GM12878 (cell line): ENCODE data around the gene PTCD2. TPM values are rescaled to one million over a fixed set of nuclear protein-coding genes. Genes with fewer than 3 reads are reported as not detected.

Experiments used
- ATAC-seq: fragments of 200-7000 bp; cut with Tn5 transposase; 3 replicates; pipeline ENCODE4 v1.9.1; 2020; ENCODE audit warnings: mild to moderate bottlenecking, moderate library complexity
- BruUV-seq: library from RNA; stranded (reverse); fragments of 400-500 nt; replicated peaks from 2 replicates; lab custom pipeline; 2021; lab: Mats Ljungman, UMichigan
- CTCF ChIA-PET: fragments of 300-600 bp; sonication (Branson Sonifier 250); formaldehyde crosslinking; extraction: SDS; loops from one replicate; lab custom pipeline; 2021; ENCODE audit warnings: inconsistent platforms; lab: Yijun Ruan, JAX
- POLR2A ChIA-PET: fragments of 350-600 bp; formaldehyde crosslinking; extraction: SDS; loops from one replicate; lab custom pipeline; 2021; ENCODE audit warnings: inconsistent platforms; lab: Charles Lee
- RAD21 ChIA-PET: fragments of 300-600 bp; sonication (Branson Sonifier 250); formaldehyde crosslinking; loops from one replicate; lab custom pipeline; 2023; ENCODE audit warnings: antibody characterized with exemption; ENCODE audit not compliant: unreplicated experiment; lab: Charles Lee
- SMC1A ChIA-PET: fragments of 300-600 bp; sonication (Branson Sonifier 250); formaldehyde crosslinking; loops from one replicate; lab custom pipeline; 2023; ENCODE audit not compliant: unreplicated experiment, uncharacterized antibody; lab: Charles Lee
- DNase-seq: peaks from one replicate; pipeline ENCODE4 v3.0.0-alpha.2; 2011; ENCODE audit warnings: low read depth, low spot score
- FAIRE-seq: peaks from 3 replicates; lab custom pipeline; 2011; peaks lifted over from hg19 to GRCh38; lab: Jason Lieb, UNC
- H2AFZ ChIP-seq: 2 replicates; pipeline ENCODE4 v1.6.0; 2011; ENCODE audit warnings: low read depth, low read length, control low read depth; ENCODE audit not compliant: control insufficient read depth
- H3K27ac ChIP-seq: 2 replicates; pipeline ENCODE4 v1.5.1; 2011; ENCODE audit warnings: control low read depth; ENCODE audit not compliant: control insufficient read depth, insufficient read depth
- H3K27me3 ChIP-seq, 2 experiments: replicated peaks in 1 of 2; 2 replicates each; pipeline versions ENCODE4 v1.6.0 to v1.6.1; 2011; ENCODE audit warnings: low read length in 1 of 2; ENCODE audit not compliant: control insufficient read depth in 2 of 2, insufficient read depth in 2 of 2
- H3K36me3 ChIP-seq, 2 experiments: 2 replicates each; pipeline ENCODE4 v1.5.1; 2011; ENCODE audit warnings: low read length in 1 of 2; ENCODE audit not compliant: control insufficient read depth in 2 of 2, insufficient read depth in 2 of 2
- H3K4me1 ChIP-seq: 2 replicates; pipeline ENCODE4 v1.6.1; 2011; ENCODE audit warnings: mild to moderate bottlenecking, low read length, moderate library complexity, mixed read lengths; ENCODE audit not compliant: control insufficient read depth, insufficient read depth
- H3K4me2 ChIP-seq: 2 replicates; pipeline ENCODE4 v1.6.0; 2011; ENCODE audit warnings: control low read depth; ENCODE audit not compliant: control insufficient read depth, insufficient read depth
- H3K4me3 ChIP-seq: fragments of 200-600 bp; sonication (generic); 2 replicates; pipeline ENCODE4 v1.5.1; 2016
- H3K79me2 ChIP-seq: 2 replicates; pipeline ENCODE4 v1.6.0; 2011; ENCODE audit warnings: low read length; ENCODE audit not compliant: control insufficient read depth, insufficient read depth
- H3K9ac ChIP-seq: 2 replicates; pipeline ENCODE4 v1.8.0; 2011; ENCODE audit warnings: low read length, control low read depth, mixed read lengths; ENCODE audit not compliant: control insufficient read depth, insufficient read depth
- H3K9me3 ChIP-seq: replicated peaks from 3 replicates; pipeline ENCODE4 v1.5.1; 2011; ENCODE audit warnings: mild to moderate bottlenecking, low read length; ENCODE audit not compliant: control insufficient read depth, insufficient read depth
- H4K20me1 ChIP-seq: 2 replicates; pipeline ENCODE4 v1.6.0; 2011; ENCODE audit not compliant: control insufficient read depth, insufficient read depth
- CTCF ChIP-seq, 3 experiments: IDR thresholded peaks in 2 of 3; conservative IDR thresholded peaks in 1 of 3; 2 replicates each; pipeline ENCODE4 v1.5.1; 2011; ENCODE audit warnings: low read depth in 3 of 3, low read length in 3 of 3, mild to moderate bottlenecking in 3 of 3, control low read depth in 2 of 3, moderate library complexity in 2 of 3, inconsistent platforms in 1 of 3, mixed read lengths in 1 of 3; ENCODE audit not compliant: control insufficient read depth in 2 of 3, insufficient read depth in 1 of 3; ENCODE audit errors: extremely low read depth in 1 of 3
- DPF2 ChIP-seq: fragments of 450-650 bp; IDR thresholded peaks from 2 replicates; pipeline ENCODE4 v1.6.1; 2017; ENCODE audit warnings: mild to moderate bottlenecking
- MLLT1 ChIP-seq: fragments of 450-650 bp; IDR thresholded peaks from 2 replicates; pipeline ENCODE4 v1.6.1; 2016; ENCODE audit warnings: mild to moderate bottlenecking
- NBN ChIP-seq: fragments of 450-650 bp; IDR thresholded peaks from 2 replicates; pipeline ENCODE4 v1.6.1; 2016
- SMAD1 ChIP-seq: fragments of 450-650 bp; IDR thresholded peaks from 2 replicates; pipeline ENCODE4 v1.6.1; 2018; ENCODE audit warnings: mild to moderate bottlenecking, low read depth; ENCODE audit not compliant: partially characterized antibody
- ZNF217 ChIP-seq: fragments of 450-650 bp; IDR thresholded peaks from 2 replicates; pipeline ENCODE4 v1.6.1; 2017; ENCODE audit warnings: antibody characterized with exemption, mild to moderate bottlenecking
- WGBS: methylation state at CpG from one replicate; pipeline ENCODE4 v1.1.6; 2016; ENCODE audit warnings: low lambda C conversion rate; ENCODE audit not compliant: insufficient replicate concordance, insufficient coverage; ENCODE audit errors: missing lambda C conversion rate; 5-methylcytosine and 5-hydroxymethylcytosine counted together
- in situ Hi-C: fragments of 300-500 bp; cut with MboI; formaldehyde crosslinking; loops from 9 replicates; pipeline ENCODE4 v1.14.3; 2018; ENCODE audit warnings: mixed read lengths
- intact Hi-C: fragments of 100-400 bp; cut with micrococcal nuclease; formaldehyde crosslinking; loops from one replicate; pipeline ENCODE4 v1.14.2; 2022; ENCODE audit not compliant: unreplicated experiment
- polyA plus RNA-seq, 11 experiments: library from polyadenylated mRNA; depleted of rRNA in 4 of 11; unstranded in 6 of 11; stranded (reverse) in 5 of 11; fragments of >200 nt; fragmentation: Nextera tagmentation in 4 of 11; fragmentation: Illumina TruSeq in 1 of 11; extraction: Ambion mirVana in 4 of 11; extraction: Trizol in 1 of 11; gene quantifications; 1 replicate in 1 of 11; 2 replicates in 10 of 11; pipeline versions ENCODE4 v1.2.1 to v1.2.3, GENCODE V29; 2011 to 2016; ENCODE audit warnings: inconsistent platforms in 2 of 11, missing spikeins in 2 of 11, low read depth in 1 of 11
- total RNA-seq, 4 experiments: library from RNA; depleted of rRNA in 3 of 4; stranded (reverse); fragments of >200 nt in 3 of 4; fragmentation: Illumina TruSeq in 1 of 4; extraction: Trizol in 1 of 4; gene quantifications; 2 replicates each; pipeline versions ENCODE4 v1.2.1 to v1.2.3, GENCODE V29; 2013 to 2021

The PTCD2 gene
- total and polyA plus RNA-seq, 10 of the 15 experiments (the other 5 are each of a cell fraction or from before 2014, with no cell fraction given) = 8.7 to 15.0 (median 11.9) TPM

GRCh38 chr5:72298136-72298535 is 22.0 kb upstream of the PTCD2 start (continued):
- TF ChIP-seq NBN (peak; percentile 92), SMAD1 (peak; percentile 33), MLLT1 (peak; percentile 65), ZNF217 (peak; percentile 44; the same call in 1 of the 2 replicates)

- no peaks in the 10 kb centered on the region for H3K27me3 ChIP-seq
- BruUV-seq = no TSS peak
- no peak for FAIRE-seq
- H3K36me3 ChIP-seq = no peaks in the 10 kb centered on the region
- ATAC-seq = no peak; the same call in 2 of the 3 replicates
- no peaks in the 10 kb centered on the region for H4K20me1 ChIP-seq
- DNase-seq = no peak
- peaks cover 71% of the 10 kb centered on the region for H3K79me2 ChIP-seq
- ChIA-PET POLR2A (interaction anchor here (0.6 to 1.6 kb wide), 4 partner anchors 9 to 65 kb away, joined by 4 to 6 read pairs (median 4); no protein-coding TSS in a partner anchor), CTCF (interaction anchor here (1.1 to 2.4 kb wide), 6 partner anchors 9 to 64 kb away, joined by 3 to 15 read pairs (median 5); no protein-coding TSS in a partner anchor), SMC1A (interaction anchor here (0.7 to 3.0 kb wide), 10 partner anchors 9 to 470 kb away, joined by 3 to 17 read pairs (median 4); no protein-coding TSS in a partner anchor)
- 35% methylated on average over 5 of the region's 5 CpGs for WGBS
- peak overlapping the region; percentile 77 for H3K4me2 ChIP-seq
- 0 out of 2 replicates have a peak overlapping the region, but pooled peaks have one; percentile 11 for H3K9ac ChIP-seq
- in situ Hi-C loops = no loop called here
- H2AFZ ChIP-seq = no peak overlapping the region
- H3K4me3 ChIP-seq = peak overlapping the region; percentile 33; the same call in 1 of the 2 replicates
- TF ChIP-seq DPF2 (no peak), CTCF (IDR thresholded peaks at IDR 0.05 in 2 of 3, conservative IDR thresholded peaks at IDR 0.05 in 1 of 3; ENCODE audit: control insufficient read depth in 2 of 3, extremely low read depth in 1 of 3, insufficient read depth in 1 of 3, low read depth in 3 of 3, low read length in 3 of 3) (0 out of 6 replicates have a peak, but pooled peaks of 1 of the 3 experiments have one; percentile 2)
- TF ChIP-seq, all 136 proteins: peak for 1
- intact Hi-C loops = no loop called here
- no peaks in the 10 kb centered on the region; the same call in 2 of the 3 replicates for H3K9me3 ChIP-seq
- H3K4me1 ChIP-seq = peaks cover 61% of the 10 kb centered on the region
- RAD21 ChIA-PET = interaction anchor here (0.6 to 4.4 kb wide), 10 partner anchors 10 to 525 kb away, joined by 3 to 28 read pairs (median 4); partner anchors contain the start of genes MRPS27 and PTCD2
- H3K27ac ChIP-seq = peak overlapping the region; percentile 51
Measured at GRCh38 chr5:72298711-72299110, 21.5 kb upstream of the PTCD2 start.
